Kidney (tissue), 14 donors: Measurements from ENCODE around the gene ZBTB9. TPM values are rescaled to one million over a fixed set of nuclear protein-coding genes. Genes with fewer than 3 reads are reported as not detected.
A peak's percentile ranks its signal among the peaks of the same experiment; 100 is the strongest.

ENCODE experiments used
- DNase-seq, 5 donors: peaks; one replicate each; pipeline ENCODE4 v3.0.0-alpha.2; 2013 to 2020
- FAIRE-seq: peaks from 2 replicates; lab custom pipeline; 2012; peaks lifted over from hg19 to GRCh38; lab: Jason Lieb, UNC
- H3K27ac ChIP-seq, 2 donors: one replicate each; pipeline ENCODE4 v1.7.0; 2013; ENCODE audit warnings: low read depth in 2 of 2, low read length in 2 of 2, inconsistent platforms in 1 of 2
- H3K27me3 ChIP-seq: one replicate; pipeline ENCODE4 v1.7.1; 2013; ENCODE audit warnings: low read length, inconsistent platforms; ENCODE audit not compliant: control insufficient read depth, insufficient read depth
- H3K36me3 ChIP-seq, 3 donors: one replicate each; pipeline versions ENCODE4 v1.7.0 to v1.7.1; 2013; ENCODE audit warnings: low read length in 3 of 3, control low read depth in 1 of 3, inconsistent platforms in 1 of 3; ENCODE audit not compliant: insufficient read depth in 3 of 3, control insufficient read depth in 2 of 3
- H3K4me1 ChIP-seq, 3 donors: one replicate each; pipeline versions ENCODE4 v1.7.0 to v1.7.1; 2013; ENCODE audit warnings: low read length in 3 of 3, inconsistent platforms in 1 of 3, low read depth in 1 of 3; ENCODE audit not compliant: control insufficient read depth in 2 of 3, insufficient read depth in 2 of 3
- H3K4me3 ChIP-seq, 3 donors: one replicate each; pipeline versions ENCODE4 v1.7.0 to v1.8.1; 2013; ENCODE audit warnings: low read length in 3 of 3, control low read depth in 1 of 3, inconsistent platforms in 1 of 3
- H3K9ac ChIP-seq, 3 donors: one replicate each; pipeline versions ENCODE4 v1.7.0 to v1.7.1; 2013; ENCODE audit warnings: low read length in 3 of 3, control low read depth in 1 of 3, inconsistent platforms in 1 of 3
- H3K9me3 ChIP-seq, 3 donors: one replicate each; pipeline versions ENCODE4 v1.7.0 to v1.7.1; 2013; ENCODE audit warnings: low read length in 3 of 3, control low read depth in 1 of 3, inconsistent platforms in 1 of 3; ENCODE audit not compliant: control insufficient read depth in 2 of 3, insufficient read depth in 1 of 3
- intact Hi-C: fragments of 100-400 bp; cut with DNase I; formaldehyde crosslinking; loops from one replicate; pipeline ENCODE4 v1.11.1; 2022
- polyA plus RNA-seq: library from polyadenylated mRNA; stranded (reverse); fragments of 350-450 nt; fragmentation: Illumina TruSeq; extraction: RNeasy Lipid Tissue Mini Kit (QIAGEN cat#74804); gene quantifications from one replicate; pipeline ENCODE4 v1.2.3, GENCODE V29; 2014; ENCODE audit warnings: low read depth, low replicate concordance; ENCODE audit not compliant: insufficient read depth
- total RNA-seq: library from RNA; stranded (reverse); fragmentation: NEBNext Ultra II Directional; extraction: Animal tissue kit (Norgen Biotek cat#: 25700); gene quantifications from one replicate; pipeline ENCODE4 v1.2.1, GENCODE V29; 2021
- TF ChIP-seq, protein P1 (sequence below): IDR thresholded peaks from 3 replicates; pipeline ENCODE4 v1.5.1; 2012; ENCODE audit warnings: mild to moderate bottlenecking, moderate library complexity, borderline replicate concordance; ENCODE audit not compliant: insufficient read depth; ENCODE audit errors: extremely low read depth
- donor health status: control.
- donor health status: control.
- donor health status: control.
- donor health status: control.
- donor health status: control.
- donor health status: DM: yes; HTN: yes; CAD: no.
- donor health status: Normal renal cell carcinoma (clear cell type).

Gene ZBTB9
- total and polyA plus RNA-seq, 2 donors from 2014 or later, result 6.4 to 11.5 TPM

DNA sequence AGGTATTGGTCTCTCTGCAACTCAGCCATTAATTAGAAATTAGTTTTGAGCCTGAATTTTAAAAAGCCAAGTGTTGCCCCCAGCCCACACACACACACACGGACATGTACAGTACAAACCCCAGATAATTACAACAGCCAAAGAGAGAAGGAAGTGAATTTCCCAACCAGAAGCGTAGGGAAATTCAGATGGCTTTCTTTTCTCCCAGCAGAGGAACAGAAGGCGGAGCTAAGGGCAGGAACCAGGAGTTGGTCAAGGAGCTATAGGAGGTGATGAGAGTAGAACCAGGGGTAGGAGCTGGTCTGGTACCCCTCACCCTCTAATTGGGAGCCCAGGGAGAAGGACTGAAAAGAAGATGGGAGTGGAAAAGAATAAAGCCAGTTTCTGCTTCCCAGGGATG, 3.9 kb upstream of the ZBTB9 start:
- Histone ChIP-seq H3K27ac (no peak overlapping the region), H3K9me3 (no peaks in the 10 kb centered on the region), H3K36me3 (no peaks in the 10 kb centered on the region), H3K4me1 (peaks cover 0 to 9% (median 0%) of the 10 kb centered on the region in 3 donors), H3K4me3 (no peak overlapping the region), H3K9ac (no peak overlapping the region), H3K27me3 (no peaks in the 10 kb centered on the region)
- TF ChIP-seq, protein P1, sequence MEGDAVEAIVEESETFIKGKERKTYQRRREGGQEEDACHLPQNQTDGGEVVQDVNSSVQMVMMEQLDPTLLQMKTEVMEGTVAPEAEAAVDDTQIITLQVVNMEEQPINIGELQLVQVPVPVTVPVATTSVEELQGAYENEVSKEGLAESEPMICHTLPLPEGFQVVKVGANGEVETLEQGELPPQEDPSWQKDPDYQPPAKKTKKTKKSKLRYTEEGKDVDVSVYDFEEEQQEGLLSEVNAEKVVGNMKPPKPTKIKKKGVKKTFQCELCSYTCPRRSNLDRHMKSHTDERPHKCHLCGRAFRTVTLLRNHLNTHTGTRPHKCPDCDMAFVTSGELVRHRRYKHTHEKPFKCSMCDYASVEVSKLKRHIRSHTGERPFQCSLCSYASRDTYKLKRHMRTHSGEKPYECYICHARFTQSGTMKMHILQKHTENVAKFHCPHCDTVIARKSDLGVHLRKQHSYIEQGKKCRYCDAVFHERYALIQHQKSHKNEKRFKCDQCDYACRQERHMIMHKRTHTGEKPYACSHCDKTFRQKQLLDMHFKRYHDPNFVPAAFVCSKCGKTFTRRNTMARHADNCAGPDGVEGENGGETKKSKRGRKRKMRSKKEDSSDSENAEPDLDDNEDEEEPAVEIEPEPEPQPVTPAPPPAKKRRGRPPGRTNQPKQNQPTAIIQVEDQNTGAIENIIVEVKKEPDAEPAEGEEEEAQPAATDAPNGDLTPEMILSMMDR, result no peak
- intact Hi-C loops, result no loop called here
- no peak for DNase-seq
- FAIRE-seq, result no peak

DNA sequence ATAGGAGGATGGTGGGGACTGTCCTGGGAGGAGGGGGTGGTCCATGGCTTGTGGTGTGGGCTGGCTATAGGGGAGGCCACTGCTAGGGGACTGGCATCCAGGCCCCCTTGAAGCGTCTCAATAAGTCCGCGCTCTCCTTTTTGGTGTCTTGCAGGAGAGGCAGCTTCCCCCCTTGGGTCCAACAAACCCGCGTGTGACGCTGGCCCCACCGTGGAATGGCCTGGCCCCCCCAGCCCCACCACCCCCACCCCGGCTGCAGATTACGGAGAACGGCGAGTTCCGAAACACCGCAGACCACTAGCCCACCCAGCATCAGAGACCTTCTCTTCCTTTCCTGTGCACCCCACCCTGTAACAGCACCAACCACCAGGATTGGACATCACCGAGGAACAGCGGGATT, 2.8 kb upstream of the ZBTB9 start:
- Histone ChIP-seq H3K36me3 (peaks cover 0 to 3% (median 0%) of the 10 kb centered on the region in 3 donors), H3K4me3 (no peak overlapping the region), H3K9ac (no peak overlapping the region), H3K9me3 (no peaks in the 10 kb centered on the region), H3K4me1 (peaks cover 0 to 9% (median 0%) of the 10 kb centered on the region in 3 donors), H3K27me3 (no peaks in the 10 kb centered on the region), H3K27ac (no peak overlapping the region)
- FAIRE-seq (no peak), DNase-seq (peak in 1 of 5 donors; percentile 39)
- intact Hi-C loops, result no loop called here
- TF ChIP-seq, protein P1, result no peak

DNA sequence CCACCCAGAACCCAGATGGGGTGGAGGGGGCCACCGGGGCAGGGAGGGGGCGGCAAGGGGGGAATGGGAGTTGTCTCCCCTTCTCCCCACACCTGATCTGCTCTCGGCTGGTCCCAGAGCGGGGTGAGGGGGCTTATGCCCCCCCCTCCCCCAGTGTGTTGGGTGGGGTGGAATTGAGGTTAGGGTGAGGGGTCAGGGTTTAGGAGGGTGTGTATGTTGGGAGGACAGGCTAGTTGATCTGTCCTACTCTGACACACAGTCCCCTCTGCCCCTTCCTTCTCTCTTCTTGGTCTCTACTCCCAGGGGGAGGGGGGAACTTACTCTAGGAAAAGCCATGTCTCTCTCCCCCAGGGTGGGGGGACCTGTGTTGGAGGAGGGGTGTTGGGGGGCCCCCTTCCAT, 1.9 kb upstream of the ZBTB9 start:
- TF ChIP-seq, protein P1, result no peak
- no peak for FAIRE-seq

More for the DNA sequence above, 1.9 kb upstream of the ZBTB9 start:
- H3K9me3 ChIP-seq, result no peaks in the 10 kb centered on the region
- H3K27me3 ChIP-seq, result no peaks in the 10 kb centered on the region
- H3K9ac ChIP-seq, result peak overlapping the region in 1 of 3 donors; percentile 19
- H3K27ac ChIP-seq, result no peak overlapping the region
- DNase-seq, result peak in 1 of 5 donors; percentile 44
- H3K36me3 ChIP-seq, result peaks cover 0 to 3% (median 3%) of the 10 kb centered on the region in 3 donors
- H3K4me3 ChIP-seq, result no peak overlapping the region
- intact Hi-C loops, result no loop called here
- peaks cover 0 to 9% (median 0%) of the 10 kb centered on the region in 3 donors for H3K4me1 ChIP-seq
